Measurements from ENCODE around the gene NAB2. TPM values are rescaled to one million over a fixed set of nuclear protein-coding genes. Genes with fewer than 3 reads are reported as not detected.
A peak's percentile ranks its signal among the peaks of the same experiment; 100 is the strongest.

NAB2 gene
- polyA plus RNA-seq, 3 donors = 1.00 to 8.3 (median 2.7) TPM

DNA sequence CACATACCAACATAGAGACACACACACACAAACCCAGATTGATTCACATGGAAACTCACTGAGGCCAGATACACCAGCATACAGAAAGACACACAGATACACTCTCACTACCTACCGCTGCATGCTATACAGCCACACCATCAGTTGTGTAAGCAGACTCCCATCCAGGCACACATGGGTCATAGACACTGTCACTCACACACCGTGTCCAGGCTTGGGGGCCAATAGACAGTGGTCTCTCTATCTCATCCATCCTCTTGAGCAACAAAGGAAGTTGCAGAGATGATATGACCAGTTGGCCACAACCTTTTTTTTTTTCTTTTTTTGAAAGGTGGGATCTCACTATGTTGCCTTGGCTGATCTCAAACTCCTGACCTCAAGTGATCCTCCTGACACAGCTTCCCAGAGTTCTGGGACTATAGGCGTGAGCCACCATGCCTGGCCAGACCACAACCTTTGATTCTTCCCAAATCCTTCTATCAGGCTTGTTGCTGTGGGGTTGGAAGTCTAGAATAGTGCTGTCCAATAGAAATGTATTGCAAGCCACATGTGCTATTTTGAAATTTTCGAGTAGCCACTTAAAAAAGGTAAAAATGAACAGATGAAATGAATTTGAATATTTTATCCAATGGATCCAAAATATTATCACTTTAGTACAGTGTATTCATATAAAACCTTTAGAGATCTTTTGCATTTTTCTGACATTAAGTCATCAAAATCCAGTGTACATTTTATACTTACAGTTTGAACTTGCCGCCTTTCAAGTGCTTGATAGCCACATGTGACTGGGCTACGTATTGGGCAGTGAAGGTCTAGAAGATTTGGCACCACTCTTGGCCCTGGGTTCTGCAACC lies 51.1 kb downstream of the NAB2 start:
- H3K4me2 ChIP-seq (replicated peaks; ENCODE audit: extremely low read depth, low read length, poor library complexity, severe bottlenecking) = no peak overlapping the region
- intact Hi-C loops (cut with micrococcal nuclease) = no loop called here
- H3K36me3 Mint-ChIP-seq = peaks cover 80 to 83% of the 10 kb centered on the region in 2 donors

DNA sequence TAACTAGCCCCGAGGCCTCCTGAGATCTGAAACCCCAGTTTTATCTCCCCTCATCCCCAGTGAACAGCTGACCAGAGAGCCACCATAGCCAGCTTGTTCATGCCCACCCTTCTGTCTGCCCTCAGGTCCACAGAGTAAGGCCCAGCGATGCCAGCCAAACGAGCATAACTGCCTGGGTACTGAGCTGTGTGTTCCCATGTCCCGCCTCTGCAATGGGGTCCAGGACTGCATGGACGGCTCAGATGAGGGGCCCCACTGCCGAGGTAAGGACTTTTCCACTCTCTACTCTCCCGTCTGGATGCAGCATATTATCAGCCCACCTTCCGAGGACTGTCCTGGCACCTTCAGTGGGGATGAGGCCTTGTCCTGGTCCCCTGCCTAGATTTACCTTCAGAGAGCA lies 52.3 kb downstream of the NAB2 start:
- H3K9me3 ChIP-seq (replicated peaks in 1 of 2; ENCODE audit: control insufficient read depth in 1 of 2, insufficient read depth in 1 of 2, low read length in 2 of 2) = no peaks in the 10 kb centered on the region
- TF ChIP-seq, protein P1, sequence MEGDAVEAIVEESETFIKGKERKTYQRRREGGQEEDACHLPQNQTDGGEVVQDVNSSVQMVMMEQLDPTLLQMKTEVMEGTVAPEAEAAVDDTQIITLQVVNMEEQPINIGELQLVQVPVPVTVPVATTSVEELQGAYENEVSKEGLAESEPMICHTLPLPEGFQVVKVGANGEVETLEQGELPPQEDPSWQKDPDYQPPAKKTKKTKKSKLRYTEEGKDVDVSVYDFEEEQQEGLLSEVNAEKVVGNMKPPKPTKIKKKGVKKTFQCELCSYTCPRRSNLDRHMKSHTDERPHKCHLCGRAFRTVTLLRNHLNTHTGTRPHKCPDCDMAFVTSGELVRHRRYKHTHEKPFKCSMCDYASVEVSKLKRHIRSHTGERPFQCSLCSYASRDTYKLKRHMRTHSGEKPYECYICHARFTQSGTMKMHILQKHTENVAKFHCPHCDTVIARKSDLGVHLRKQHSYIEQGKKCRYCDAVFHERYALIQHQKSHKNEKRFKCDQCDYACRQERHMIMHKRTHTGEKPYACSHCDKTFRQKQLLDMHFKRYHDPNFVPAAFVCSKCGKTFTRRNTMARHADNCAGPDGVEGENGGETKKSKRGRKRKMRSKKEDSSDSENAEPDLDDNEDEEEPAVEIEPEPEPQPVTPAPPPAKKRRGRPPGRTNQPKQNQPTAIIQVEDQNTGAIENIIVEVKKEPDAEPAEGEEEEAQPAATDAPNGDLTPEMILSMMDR (IDR thresholded peaks at IDR 0.05) = no peak
- 95% methylated on average over 7 of the region's 8 CpGs for WGBS (ENCODE audit: insufficient coverage)
- H2AFZ ChIP-seq (ENCODE audit: insufficient read depth, low read depth, low read length, poor library complexity, severe bottlenecking) = no peak overlapping the region
- H3K9ac ChIP-seq (ENCODE audit: insufficient read depth, low read length, poor library complexity, severe bottlenecking) = no peak overlapping the region
- no peak overlapping the region for H3K27ac ChIP-seq (ENCODE audit: low read depth in 1 of 2, low read length in 2 of 2)
- H3K4me3 Mint-ChIP-seq = no peak overlapping the region
- H3K4me1 Mint-ChIP-seq = peaks cover 66% of the 10 kb centered on the region
- no peaks in the 10 kb centered on the region for H3K27me3 ChIP-seq (ENCODE audit: control insufficient read depth in 2 of 2, insufficient read depth in 2 of 2, low read length in 2 of 2)
- peaks cover 0 to 8% (median 0%) of the 10 kb centered on the region in 3 donors for H3K27me3 Mint-ChIP-seq (ENCODE audit: low read depth in 3 of 3)
- no peak overlapping the region for H3K4me3 ChIP-seq (replicated peaks in 1 of 3; ENCODE audit: low read depth in 2 of 3, low read length in 3 of 3)
- H3K4me1 ChIP-seq (ENCODE audit: control insufficient read depth in 1 of 2, insufficient read depth in 2 of 2, low read length in 2 of 2) = peaks cover 39 to 51% of the 10 kb centered on the region in 2 donors
- peaks cover 80 to 95% of the 10 kb centered on the region in 2 donors for H3K36me3 ChIP-seq (replicated peaks in 1 of 2; ENCODE audit: control insufficient read depth in 1 of 2, insufficient read depth in 2 of 2, low read length in 2 of 2)
- intact Hi-C loops (cut with micrococcal nuclease) = no loop called here
- H3K4me2 ChIP-seq (replicated peaks; ENCODE audit: extremely low read depth, low read length, poor library complexity, severe bottlenecking) = no peak overlapping the region
- no peak for DNase-seq
- peaks cover 100% of the 10 kb centered on the region for H4K20me1 ChIP-seq (ENCODE audit: insufficient read depth, low read length)
- peaks cover 81 to 87% of the 10 kb centered on the region in 2 donors for H3K36me3 Mint-ChIP-seq
- H3K9me3 Mint-ChIP-seq = no peaks in the 10 kb centered on the region
- peaks cover 44% of the 10 kb centered on the region for H3K79me2 ChIP-seq (ENCODE audit: insufficient read depth, low read length)
- H3K27ac Mint-ChIP-seq = no peak overlapping the region

More for the DNA sequence above, 51.1 kb downstream of the NAB2 start:
- Histone ChIP-seq H3K9ac (ENCODE audit: insufficient read depth, low read length, poor library complexity, severe bottlenecking) (no peak overlapping the region), H3K4me1 (ENCODE audit: control insufficient read depth in 1 of 2, insufficient read depth in 2 of 2, low read length in 2 of 2) (peaks cover 32 to 49% of the 10 kb centered on the region in 2 donors), H3K27me3 (ENCODE audit: control insufficient read depth in 2 of 2, insufficient read depth in 2 of 2, low read length in 2 of 2) (no peaks in the 10 kb centered on the region), H2AFZ (ENCODE audit: insufficient read depth, low read depth, low read length, poor library complexity, severe bottlenecking) (no peak overlapping the region), H4K20me1 (ENCODE audit: insufficient read depth, low read length) (peaks cover 100% of the 10 kb centered on the region), H3K27ac (ENCODE audit: low read depth in 1 of 2, low read length in 2 of 2) (peak overlapping the region in 1 of 2 donors; percentile 67), H3K4me3 (replicated peaks in 1 of 3; ENCODE audit: low read depth in 2 of 3, low read length in 3 of 3) (no peak overlapping the region), H3K9me3 (replicated peaks in 1 of 2; ENCODE audit: control insufficient read depth in 1 of 2, insufficient read depth in 1 of 2, low read length in 2 of 2) (no peaks in the 10 kb centered on the region), H3K36me3 (replicated peaks in 1 of 2; ENCODE audit: control insufficient read depth in 1 of 2, insufficient read depth in 2 of 2, low read length in 2 of 2) (peaks cover 80 to 95% of the 10 kb centered on the region in 2 donors), H3K79me2 (ENCODE audit: insufficient read depth, low read length) (peaks cover 44% of the 10 kb centered on the region)
- H3K27ac Mint-ChIP-seq = peak overlapping the region; percentile 1 to 86 (median 42)
- TF ChIP-seq, protein P1 (IDR thresholded peaks at IDR 0.05) = no peak
- H3K9me3 Mint-ChIP-seq = no peaks in the 10 kb centered on the region
- H3K4me3 Mint-ChIP-seq = no peak overlapping the region
- DNase-seq = no peak
- 63% methylated on average over 3 of the region's 6 CpGs for WGBS (ENCODE audit: insufficient coverage)
- H3K27me3 Mint-ChIP-seq (ENCODE audit: low read depth in 3 of 3) = peaks cover 0 to 8% (median 0%) of the 10 kb centered on the region in 3 donors
- peaks cover 59% of the 10 kb centered on the region for H3K4me1 Mint-ChIP-seq
